OCI-LY7 (cell line): ENCODE measurements around the gene HNRNPD.

Experiments used
- EZH2phosphoT487 ChIP-seq: fragments of 200-600 bp; sonication (generic); IDR thresholded peaks from 2 replicates; pipeline ENCODE4 v1.6.1; 2018; ENCODE audit warnings: low read depth, borderline replicate concordance, mild to moderate bottlenecking, mixed run types, antibody characterized with exemption, low read length, moderate library complexity, mixed read lengths
- TF ChIP-seq, protein P1 (sequence below): fragments of 200-600 bp; sonication (generic); conservative IDR thresholded peaks from 2 replicates; pipeline ENCODE4 v1.5.1; 2014; ENCODE audit warnings: mild to moderate bottlenecking, antibody characterized with exemption, low read length, moderate library complexity, mixed read lengths

DNA sequence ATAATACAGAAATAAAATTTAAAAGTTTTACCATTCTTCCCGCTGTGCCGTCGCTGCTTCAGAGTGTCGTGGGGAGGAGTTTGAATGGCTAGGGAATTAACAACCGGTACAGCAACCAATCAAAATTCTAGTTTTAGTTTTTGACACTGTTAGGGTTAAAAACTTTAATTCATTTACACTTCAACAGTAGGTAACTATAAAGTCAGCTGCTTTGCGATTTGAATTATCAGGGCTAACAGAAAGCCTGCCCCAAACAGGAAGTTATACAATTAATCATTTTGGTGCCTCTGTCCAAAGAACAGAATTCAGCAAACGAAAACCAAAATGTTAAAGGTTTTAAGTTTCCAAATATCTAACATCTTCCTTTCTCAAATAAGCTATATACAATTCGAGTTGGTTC, 2.3 kb downstream of the HNRNPD start:
- TF ChIP-seq, protein P1, sequence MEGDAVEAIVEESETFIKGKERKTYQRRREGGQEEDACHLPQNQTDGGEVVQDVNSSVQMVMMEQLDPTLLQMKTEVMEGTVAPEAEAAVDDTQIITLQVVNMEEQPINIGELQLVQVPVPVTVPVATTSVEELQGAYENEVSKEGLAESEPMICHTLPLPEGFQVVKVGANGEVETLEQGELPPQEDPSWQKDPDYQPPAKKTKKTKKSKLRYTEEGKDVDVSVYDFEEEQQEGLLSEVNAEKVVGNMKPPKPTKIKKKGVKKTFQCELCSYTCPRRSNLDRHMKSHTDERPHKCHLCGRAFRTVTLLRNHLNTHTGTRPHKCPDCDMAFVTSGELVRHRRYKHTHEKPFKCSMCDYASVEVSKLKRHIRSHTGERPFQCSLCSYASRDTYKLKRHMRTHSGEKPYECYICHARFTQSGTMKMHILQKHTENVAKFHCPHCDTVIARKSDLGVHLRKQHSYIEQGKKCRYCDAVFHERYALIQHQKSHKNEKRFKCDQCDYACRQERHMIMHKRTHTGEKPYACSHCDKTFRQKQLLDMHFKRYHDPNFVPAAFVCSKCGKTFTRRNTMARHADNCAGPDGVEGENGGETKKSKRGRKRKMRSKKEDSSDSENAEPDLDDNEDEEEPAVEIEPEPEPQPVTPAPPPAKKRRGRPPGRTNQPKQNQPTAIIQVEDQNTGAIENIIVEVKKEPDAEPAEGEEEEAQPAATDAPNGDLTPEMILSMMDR: no peak
- no peak for TF ChIP-seq EZH2phosphoT487
